GM20000 (cell line): ENCODE data around the gene ZNF446.
A peak's percentile ranks its signal among the peaks of the same experiment; 100 is the strongest.
"Not testable (repeated sequence)": the region's sequence is repeated elsewhere in the genome, so short reads cannot be mapped to it uniquely, and the experiment has no call there.

Experiments used
- DNase-seq: peaks from one replicate; pipeline ENCODE4 v3.0.0; 2012; ENCODE audit warnings: low spot score
- CTCF ChIP-seq: IDR thresholded peaks from 2 replicates; pipeline ENCODE4 v1.5.1; 2012; ENCODE audit warnings: mild to moderate bottlenecking, control low read depth; ENCODE audit errors: extremely low read depth, missing control alignments

ZNF446 gene

GRCh38 chr19:58466760-58467589 is 9.2 kb upstream of the ZNF446 start, which contains the start of gene ZNF324:
TSS of gene ZNF324 (plus strand) at chr19:58467080. CDS start at chr19:58469186, 2,106 bp downstream.
- no peak for TF ChIP-seq CTCF
- DNase-seq: peak; percentile 99

- DNase-seq: peak; percentile 25
- TF ChIP-seq CTCF: no peak
These were observed 7.8 kb upstream of the ZNF446 start for GRCh38 chr19:58468216-58468839.

- TF ChIP-seq CTCF: no peak
- no peak for DNase-seq
These were observed 6.7 kb upstream of the ZNF446 start for GRCh38 chr19:58469241-58470013.

GRCh38 chr19:58470837-58471543 is 5.2 kb upstream of the ZNF446 start:
- not testable (repeated sequence) for DNase-seq

GRCh38 chr19:58471736-58472135 is 4.4 kb upstream of the ZNF446 start:
- no peak for DNase-seq
- no peak for TF ChIP-seq CTCF

- DNase-seq: no peak
These were observed 2.4 kb upstream of the ZNF446 start for GRCh38 chr19:58473775-58474174.

More at GRCh38 chr19:58473775-58474174, 2.4 kb upstream of the ZNF446 start:
- no peak for TF ChIP-seq CTCF
